ENCODE measurements around the gene ALKBH5.
A peak's percentile ranks its signal among the peaks of the same experiment; 100 is the strongest.

The ALKBH5 gene

GRCh38 chr17:18257982-18258355 lies 74.3 kb downstream of the ALKBH5 start:
- Histone ChIP-seq H2BK5ac (ENCODE audit: low read length) (peak overlapping the region; percentile 54), H3K4me2 (ENCODE audit: low read length) (peak overlapping the region; percentile 78), H3K56ac (ENCODE audit: low read length) (peak overlapping the region; percentile 95), H3K4ac (ENCODE audit: low read depth, low read length) (peak overlapping the region; percentile 48), H2BK120ac (ENCODE audit: low read depth, low read length) (no peak overlapping the region), H3K79me1 (ENCODE audit: low read length) (peaks cover 21% of the 10 kb centered on the region), H4K5ac (ENCODE audit: low read length) (no peak overlapping the region), H3K79me2 (ENCODE audit: control insufficient read depth, insufficient read depth, low read length) (peaks cover 23% of the 10 kb centered on the region), H3K18ac (ENCODE audit: low read length) (peak overlapping the region; percentile 88), H4K8ac (ENCODE audit: low read depth, low read length) (no peak overlapping the region), H3K36me3 (ENCODE audit: control insufficient read depth, insufficient read depth, low read length) (peaks cover 10% of the 10 kb centered on the region), H2AK5ac (ENCODE audit: low read length) (no peak overlapping the region), H3K4me3 (ENCODE audit: low read length) (peak overlapping the region; percentile 91), H2BK15ac (replicated peaks; ENCODE audit: low read depth) (no peak overlapping the region), H3K23ac (ENCODE audit: low read length) (no peak overlapping the region), H3K9ac (ENCODE audit: low read length) (peak overlapping the region; percentile 94), H3K4me1 (ENCODE audit: control insufficient read depth, low read depth, low read length) (peaks cover 3% of the 10 kb centered on the region), H3K27me3 (ENCODE audit: insufficient read depth, low read length, poor library complexity) (no peaks in the 10 kb centered on the region), H3K27ac (ENCODE audit: low read depth, low read length) (peak overlapping the region; percentile 25)
- DNase-seq: peak; percentile 84
- WGBS (ENCODE audit: extremely low coverage, insufficient coverage, low lambda C conversion rate): no CpG with 5 or more reads among the region's 16 CpGs

DNA sequence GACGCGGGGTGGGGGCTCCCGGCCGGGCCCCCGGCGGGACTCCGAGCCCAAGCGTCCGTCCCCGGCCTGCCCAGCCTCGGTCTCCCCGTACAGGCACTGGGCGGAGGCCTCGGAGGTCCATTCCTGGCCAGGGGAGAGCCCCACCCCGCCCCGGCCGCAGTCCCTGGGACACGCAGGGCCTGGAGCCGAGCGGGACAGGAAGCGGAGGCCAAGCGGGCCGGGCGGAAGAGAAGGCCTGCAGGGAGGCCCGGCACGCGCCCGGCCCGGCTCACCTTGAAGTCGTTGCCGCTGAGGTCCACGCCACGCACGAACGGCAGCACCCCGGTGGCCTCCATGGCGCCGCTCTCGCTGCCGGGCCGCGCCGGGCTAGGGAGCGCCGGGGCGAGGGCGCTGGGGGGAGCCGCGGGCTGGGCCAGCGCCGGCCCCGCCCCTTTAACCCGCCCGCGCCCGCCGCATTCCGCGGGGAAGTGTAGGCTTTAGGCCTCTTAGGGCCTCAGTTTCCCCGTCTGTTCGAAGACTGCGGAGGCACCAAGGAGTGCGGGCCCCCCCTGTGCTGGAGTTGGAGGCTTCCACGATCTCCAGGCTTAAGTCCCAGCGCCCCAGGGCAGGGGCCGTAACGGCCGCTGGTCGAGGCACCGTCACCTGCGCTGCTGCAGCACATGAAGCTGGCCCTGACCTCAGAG lies 74.9 kb downstream of the ALKBH5 start, which contains the start of gene FLII:
Gene FLII (minus strand): TSS at position 383 of the 683 bp plus-strand sequence. CDS start 48 bp downstream, at position 335.
- no peak within 1 kb of the TSS for H2BK15ac ChIP-seq (replicated peaks; ENCODE audit: low read depth)
- WGBS (ENCODE audit: extremely low coverage, insufficient coverage, low lambda C conversion rate): no CpG with 5 or more reads among the region's 71 CpGs
- peak; percentile 72 for DNase-seq

More for the DNA sequence above, 74.9 kb downstream of the ALKBH5 start, which contains the start of gene FLII:
- Histone ChIP-seq H4K8ac (ENCODE audit: low read depth, low read length) (no peak within 1 kb of the TSS), H3K27ac (ENCODE audit: low read depth, low read length) (peak within 1 kb of the TSS; percentile 25), H3K9ac (ENCODE audit: low read length) (peak within 1 kb of the TSS; percentile 94), H4K5ac (ENCODE audit: low read length) (no peak within 1 kb of the TSS), H3K79me2 (ENCODE audit: control insufficient read depth, insufficient read depth, low read length) (peaks cover 23% of the 10 kb centered on the region), H3K4ac (ENCODE audit: low read depth, low read length) (peak within 1 kb of the TSS; percentile 48), H3K36me3 (ENCODE audit: control insufficient read depth, insufficient read depth, low read length) (peaks cover 5% of the 10 kb centered on the region), H2AK5ac (ENCODE audit: low read length) (no peak within 1 kb of the TSS), H3K18ac (ENCODE audit: low read length) (peak within 1 kb of the TSS; percentile 88), H3K4me3 (ENCODE audit: low read length) (peak within 1 kb of the TSS; percentile 91), H3K23ac (ENCODE audit: low read length) (no peak within 1 kb of the TSS), H2BK120ac (ENCODE audit: low read depth, low read length) (no peak within 1 kb of the TSS), H3K79me1 (ENCODE audit: low read length) (peaks cover 21% of the 10 kb centered on the region), H2BK5ac (ENCODE audit: low read length) (peak within 1 kb of the TSS; percentile 54), H3K4me2 (ENCODE audit: low read length) (peak within 1 kb of the TSS; percentile 78), H3K27me3 (ENCODE audit: insufficient read depth, low read length, poor library complexity) (no peaks in the 10 kb centered on the region), H3K4me1 (ENCODE audit: control insufficient read depth, low read depth, low read length) (peaks cover 3% of the 10 kb centered on the region), H3K56ac (ENCODE audit: low read length) (peak within 1 kb of the TSS; percentile 95)
